ENCODE results near the gene LRRC17.
"Not testable (repeated sequence)": the region's sequence is repeated elsewhere in the genome, so short reads cannot be mapped to it uniquely, and the experiment has no call there.

Gene LRRC17

DNA sequence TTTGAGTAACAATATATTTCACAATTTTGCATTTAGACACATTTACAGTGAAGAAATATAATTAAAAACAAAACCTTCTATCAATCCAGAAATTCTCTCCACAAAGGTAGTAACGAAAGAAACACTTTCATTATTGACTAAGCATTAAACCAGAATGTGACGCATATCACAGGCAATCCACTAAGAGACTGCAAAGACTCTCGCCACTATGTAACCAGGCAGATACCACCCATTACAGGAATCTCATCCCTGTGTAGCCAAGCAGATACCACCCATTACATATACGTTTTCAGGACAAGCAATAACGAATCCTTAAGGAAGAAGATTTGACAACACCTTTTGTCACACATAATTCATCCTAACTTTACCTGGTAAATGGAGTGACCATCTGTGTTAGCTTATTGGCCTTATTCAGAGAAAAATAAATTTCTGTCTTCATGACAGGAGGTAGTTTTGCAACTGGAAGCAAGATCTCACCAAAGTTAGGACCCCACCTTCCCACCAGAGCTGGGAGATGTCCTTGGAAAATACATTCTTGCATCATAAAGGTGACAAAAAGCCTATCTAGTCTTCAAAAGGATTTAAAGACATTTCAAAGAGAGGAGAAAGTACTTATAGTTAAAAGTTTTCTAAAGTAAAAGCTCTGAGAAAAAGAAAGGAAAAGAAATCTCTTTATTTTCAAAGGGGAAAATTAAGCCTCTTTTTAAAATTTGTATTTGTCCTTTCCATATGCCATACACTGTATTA, 30.8 kb downstream of the LRRC17 start:
- DNase-seq, result no peak

DNA sequence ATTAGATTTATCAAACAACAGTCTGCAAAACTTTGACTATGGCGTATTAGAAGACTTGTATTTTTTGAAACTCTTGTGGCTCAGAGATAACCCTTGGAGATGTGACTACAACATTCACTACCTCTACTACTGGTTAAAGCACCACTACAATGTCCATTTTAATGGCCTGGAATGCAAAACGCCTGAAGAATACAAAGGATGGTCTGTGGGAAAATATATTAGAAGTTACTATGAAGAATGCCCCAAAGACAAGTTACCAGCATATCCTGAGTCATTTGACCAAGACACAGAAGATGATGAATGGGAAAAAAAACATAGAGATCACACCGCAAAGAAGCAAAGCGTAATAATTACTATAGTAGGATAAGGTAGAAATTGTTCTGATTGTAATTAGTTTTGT, 31.4 kb downstream of the LRRC17 start:
- no peak for DNase-seq

DNA sequence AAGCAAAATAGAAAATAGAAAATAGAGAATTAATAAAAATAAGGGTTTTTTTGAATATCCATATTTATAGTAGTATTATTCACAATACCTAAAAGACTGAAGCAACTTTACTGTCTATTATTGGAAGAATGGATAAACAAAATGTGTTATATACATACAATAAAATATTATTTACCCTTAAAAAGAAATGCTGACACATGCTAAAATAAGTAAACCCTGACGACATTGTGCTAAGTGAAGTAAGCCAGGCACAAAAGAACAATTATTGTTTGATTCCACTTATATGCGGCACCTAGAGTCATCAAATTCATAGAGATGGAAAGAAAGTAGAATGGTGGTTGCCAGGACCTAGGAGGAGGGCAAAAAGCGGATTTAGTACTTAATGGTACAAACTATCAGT, 39.0 kb downstream of the LRRC17 start:
- DNase-seq, result no peak

DNA sequence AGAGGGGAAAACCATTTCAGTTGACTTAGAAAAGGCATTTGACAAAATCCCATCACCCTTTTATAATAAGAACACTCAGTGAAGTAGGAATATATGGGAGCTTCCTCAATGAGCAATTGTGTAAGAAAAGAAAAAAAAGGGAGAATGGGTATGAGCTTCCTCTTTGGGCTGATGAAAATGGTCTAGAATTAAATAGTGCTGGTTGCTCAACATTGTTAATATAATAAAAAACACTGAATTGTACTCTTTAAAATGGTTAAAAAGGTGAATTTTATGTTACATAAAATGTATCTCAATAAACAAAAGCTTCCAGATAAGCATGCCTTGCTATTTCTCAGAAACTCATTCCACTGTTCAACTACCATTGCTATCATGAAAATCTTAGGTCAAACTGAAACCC, 40.6 kb downstream of the LRRC17 start:
- DNase-seq, result no peak

DNA sequence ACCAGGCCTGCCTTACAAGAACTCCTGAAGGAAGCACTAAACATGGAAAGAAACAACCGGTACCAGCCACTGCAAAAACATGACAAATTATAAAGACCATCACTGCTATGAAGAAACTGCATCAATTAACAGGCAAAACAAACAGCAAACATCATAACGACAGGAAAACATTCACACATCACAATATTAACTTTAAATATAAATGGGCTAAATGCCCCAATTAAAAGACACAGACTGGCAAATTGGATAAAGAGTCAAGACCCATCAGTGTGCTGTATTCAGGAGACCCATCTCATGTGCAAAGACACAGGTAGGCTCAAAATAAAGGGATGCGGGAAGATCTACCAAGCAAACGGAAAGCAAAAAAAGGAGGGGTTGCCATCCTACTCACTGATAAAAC, 41.6 kb downstream of the LRRC17 start:
- not testable (repeated sequence) for DNase-seq

DNA sequence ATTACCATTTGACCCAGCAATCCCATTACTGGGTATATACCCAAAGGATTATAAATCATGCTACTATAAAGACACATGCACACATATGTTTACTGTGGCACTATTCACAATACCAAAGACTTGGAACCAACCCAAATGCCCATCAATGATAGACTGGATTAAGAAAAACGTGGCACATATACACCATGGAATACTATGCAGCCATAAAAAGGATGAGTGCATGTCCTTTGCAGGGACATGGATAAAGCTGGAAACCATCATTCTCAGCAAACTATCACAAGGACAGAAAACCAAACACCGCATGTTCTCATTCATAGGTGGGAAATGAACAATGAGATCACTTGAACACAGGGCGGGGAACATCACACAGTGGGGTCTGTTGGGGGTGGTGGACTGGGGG, 45.2 kb downstream of the LRRC17 start:
- not testable (repeated sequence) for DNase-seq

DNA sequence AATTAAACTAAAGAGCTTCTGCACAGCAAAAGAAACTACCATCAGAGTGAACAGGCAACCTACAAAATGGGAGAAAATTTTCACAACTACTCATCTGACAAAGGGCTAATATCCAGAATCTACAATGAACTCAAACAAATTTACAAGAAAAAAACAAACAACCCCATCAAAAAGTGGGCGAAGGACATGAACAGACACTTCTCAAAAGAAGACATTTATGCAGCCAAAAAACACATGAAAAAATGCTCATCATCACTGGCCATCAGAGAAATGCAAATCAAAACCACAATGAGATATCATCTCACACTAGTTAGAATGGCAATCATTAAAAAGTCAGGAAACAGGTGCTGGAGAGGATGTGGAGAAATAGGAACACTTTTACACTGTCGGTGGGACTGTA, 49.2 kb downstream of the LRRC17 start:
- not testable (repeated sequence) for DNase-seq

DNA sequence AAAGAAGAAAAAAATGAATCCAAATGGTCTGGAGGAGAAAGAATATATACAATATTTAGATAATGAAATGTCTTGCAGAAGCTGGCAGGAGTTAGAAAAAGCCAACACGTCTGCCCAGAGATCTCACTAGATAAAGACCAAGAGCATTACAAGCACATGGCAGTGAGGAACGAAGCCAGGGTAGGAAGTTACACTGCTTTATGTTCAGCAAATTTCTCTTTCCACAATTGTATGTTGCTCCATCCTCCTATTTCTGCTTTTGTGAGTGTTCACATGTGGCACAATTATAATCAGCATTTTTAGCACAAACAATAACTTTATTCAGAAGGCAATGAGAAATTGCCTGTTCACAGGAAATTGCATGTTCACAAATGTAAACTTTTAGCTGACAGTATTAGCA, 53.7 kb downstream of the LRRC17 start:
- no peak for DNase-seq

DNA sequence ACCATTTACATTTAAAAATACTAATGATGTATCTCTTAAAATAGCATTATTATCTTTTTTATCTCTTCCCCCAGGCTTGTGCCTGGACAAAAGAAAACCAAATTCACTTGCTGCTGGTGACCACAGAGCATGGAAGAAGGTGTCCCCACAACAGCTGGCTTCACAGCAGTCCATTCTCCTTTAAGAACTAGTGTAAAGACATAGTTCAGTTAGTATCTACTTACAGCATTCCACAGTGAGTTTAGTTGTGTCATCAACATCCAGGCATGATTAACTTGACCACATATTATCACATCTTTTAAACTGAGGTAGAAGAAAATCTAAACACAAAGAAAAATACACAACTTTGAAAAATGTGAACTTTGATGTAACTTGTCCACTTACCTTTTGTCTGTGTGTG, 55.0 kb downstream of the LRRC17 start:
- DNase-seq, result no peak

DNA sequence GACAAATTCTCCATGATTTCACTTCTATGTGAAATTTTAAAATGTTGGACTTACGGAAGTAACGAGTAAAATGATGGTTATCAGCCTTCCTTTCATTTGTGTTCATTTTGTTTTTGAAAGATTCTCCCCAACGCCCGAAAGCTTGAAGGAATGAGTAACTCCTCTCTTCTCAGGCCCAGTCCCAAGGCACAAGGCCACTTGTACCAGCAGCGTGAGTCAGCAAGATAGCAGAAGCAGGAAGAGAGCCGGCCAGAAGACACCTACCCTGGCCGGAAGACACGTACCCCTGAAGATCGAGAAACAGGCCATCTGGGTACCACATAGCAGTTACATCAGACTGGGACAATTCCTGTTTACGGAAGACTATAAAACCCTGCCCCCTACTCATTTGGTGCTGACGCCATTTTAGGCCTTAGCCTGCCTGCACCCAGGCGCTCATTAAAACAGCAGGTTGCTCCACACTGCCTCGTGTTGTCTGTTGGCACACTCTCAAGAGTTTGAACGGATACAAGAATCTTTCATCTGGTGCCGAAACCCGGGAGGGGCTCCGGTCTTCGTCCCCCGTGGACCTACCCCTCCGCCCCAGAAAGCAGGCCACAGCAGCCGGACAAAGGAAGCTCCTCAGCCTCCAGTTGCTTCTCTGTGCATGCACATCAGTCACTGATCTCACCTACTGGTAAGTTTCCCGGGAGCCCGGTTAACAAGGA, 60.4 kb downstream of the LRRC17 start:
- DNase-seq, result no peak

DNA sequence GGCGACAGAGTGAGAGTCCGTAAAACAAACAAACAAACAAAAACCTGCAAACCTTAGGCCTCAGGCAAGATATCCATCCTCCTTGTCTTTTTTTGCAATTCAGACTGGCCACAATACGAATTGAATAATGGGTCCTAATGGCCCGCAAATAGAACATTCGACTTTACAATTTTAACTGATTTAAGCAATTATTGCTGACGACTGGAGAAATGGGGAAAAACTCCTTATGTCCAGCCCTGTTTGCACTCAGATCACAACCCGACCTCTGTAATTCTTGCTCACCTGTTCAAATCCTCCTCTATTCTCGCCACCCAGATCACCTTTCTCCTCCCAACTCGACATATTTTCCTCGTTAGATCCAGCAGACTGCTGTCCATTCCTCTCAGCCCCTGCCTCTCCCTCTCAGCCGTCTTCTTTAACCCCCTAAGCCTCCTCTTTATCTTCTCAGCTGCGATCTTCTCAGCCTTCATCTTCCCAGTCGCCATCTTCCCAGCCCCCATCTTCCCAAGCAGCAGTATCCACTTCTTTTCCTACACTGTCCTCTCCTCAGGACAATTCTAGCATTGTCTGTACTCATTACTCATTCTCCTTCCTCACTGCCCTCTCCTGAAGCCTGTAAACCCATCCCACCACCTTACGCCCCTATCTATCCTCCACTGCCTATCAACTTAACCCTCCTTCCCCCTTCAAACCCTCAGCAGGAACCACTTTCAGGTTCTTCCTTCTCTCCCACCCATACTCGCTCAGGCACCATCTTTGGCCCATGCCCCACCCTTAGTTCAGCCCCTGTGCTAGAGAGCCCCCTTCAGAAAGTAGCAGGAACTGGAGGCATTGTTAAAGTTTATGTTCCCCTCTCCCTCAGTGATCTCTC, 61.8 kb downstream of the LRRC17 start:
- DNase-seq, result no peak

DNA sequence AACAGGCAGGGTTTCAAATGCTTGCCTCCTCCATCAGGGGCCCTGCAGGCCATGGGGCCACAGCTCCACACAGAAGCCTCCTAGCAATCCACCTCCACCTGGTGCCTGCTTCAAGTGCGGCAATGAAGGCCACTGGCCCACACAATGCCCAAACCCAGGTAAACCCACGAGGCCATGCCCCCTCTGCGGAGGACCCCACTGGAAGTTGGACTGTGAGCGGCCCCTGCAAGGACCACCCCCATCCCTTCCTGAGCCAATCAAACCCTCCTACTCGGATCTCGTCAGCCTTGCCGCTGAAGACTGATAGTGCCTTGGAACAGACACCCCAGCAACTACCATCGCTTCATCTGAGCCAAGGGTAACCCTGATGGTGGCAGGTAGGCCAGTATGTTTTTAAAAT, 63.1 kb downstream of the LRRC17 start:
- no peak for DNase-seq

DNA sequence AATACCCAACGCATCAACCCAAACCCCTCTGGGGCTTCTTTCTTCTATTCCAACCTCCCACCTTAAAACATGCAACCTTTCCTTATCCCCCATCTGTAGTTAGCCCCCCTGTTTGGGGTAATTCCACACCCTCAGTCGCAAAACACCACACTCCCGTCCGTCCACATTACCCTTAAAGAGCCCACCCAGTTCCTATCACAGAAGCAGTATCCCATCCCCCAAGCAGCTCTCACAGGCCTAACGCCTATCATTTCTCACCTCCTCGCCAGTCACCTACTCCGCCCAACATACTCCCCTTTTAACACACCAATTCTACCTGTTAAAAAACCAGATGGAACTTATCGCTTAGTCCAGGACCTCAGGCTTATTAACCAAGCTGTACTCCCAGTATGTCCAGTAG, 63.7 kb downstream of the LRRC17 start:
- DNase-seq, result no peak

DNA sequence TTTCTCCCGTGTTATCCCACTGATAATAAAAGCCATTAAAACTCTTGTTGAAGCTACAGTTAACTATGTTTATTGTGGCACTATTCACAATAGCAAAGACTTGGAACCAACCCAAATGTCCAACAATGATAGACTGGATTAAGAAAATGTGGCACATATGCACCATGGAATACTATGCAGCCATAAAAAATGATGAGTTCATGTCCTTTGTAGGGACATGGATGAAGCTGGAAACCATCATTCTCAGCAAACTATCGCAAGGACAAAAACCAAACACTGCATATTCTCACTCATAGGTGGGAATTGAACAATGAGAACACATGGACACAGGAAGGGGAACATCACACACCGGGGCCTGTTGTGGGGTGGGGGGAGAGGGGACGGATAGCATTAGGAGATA, 64.8 kb downstream of the LRRC17 start:
- not testable (repeated sequence) for DNase-seq

DNA sequence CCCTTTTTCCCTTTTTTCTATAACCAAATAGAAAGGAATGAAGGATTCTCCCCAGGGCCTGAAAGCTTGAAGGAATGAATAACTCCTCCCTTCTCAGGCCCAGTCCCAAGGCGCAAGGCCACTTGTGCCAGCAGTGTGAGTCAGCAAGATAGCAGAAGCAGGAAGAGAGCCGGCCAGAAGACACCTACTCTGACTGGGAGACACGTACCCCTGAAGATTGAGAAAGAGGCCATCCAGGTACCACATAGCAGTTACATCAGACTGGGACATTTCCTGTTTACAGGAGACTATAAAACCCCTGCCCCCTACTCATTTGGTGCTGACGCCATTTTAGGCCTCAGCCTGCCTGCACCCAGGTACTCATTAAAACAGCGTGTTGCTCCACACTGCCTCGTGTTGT, 65.5 kb downstream of the LRRC17 start:
- no peak for DNase-seq

DNA sequence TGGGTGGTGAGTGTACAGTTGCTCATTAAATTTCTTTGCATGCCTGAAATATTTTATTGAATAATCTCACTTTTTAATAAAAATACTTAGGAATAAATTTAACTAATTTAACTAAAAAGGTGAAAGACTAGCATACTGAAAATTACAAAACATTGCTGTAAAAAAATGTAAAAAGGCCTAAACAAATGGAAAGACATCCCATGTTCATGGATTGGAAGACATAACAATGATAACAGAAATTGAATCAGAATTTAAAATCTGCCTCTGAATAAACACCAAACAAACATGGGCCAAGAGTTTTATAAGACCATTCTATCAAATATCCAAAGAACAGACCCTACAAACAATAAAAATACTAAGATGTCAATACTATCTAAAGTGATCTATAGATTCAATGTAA, 66.9 kb downstream of the LRRC17 start:
- DNase-seq, result no peak

DNA sequence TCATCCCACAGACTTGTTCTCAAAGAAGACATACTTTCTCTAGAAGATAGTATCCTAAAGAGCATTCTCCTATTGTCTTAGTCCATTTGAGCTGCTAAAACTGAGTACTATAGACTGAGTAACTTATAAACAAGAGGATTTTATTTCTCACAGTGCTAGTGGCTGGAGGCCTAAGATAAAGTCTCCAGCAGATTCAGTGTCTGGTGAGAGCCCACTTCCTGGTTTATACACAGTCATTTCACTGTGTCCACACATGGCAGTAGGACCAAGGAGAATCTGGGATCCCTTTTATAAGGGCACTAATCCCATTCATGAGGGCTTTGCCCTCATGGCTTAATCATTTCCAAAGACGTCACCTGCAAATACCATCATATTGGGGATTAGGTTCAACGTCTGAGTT, 68.7 kb downstream of the LRRC17 start:
- DNase-seq, result no peak

DNA sequence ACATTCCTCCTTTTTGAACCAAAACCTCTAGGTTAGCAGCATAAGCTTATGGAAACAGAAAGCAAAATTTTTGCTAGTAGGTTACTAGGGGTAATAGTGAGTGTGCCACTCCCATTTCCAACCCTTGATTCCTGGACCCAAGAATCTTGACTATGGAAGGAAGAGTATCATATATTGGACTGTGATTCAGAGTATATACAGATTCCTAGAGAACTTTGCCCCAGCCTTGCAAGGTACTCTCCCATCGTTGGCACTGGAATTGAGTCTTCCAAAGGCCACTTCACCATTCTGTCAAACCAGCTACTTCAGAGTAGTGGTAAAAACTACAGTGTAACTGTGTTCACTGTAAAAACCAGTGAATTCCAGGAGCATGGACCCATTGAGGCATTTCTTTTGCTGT, 69.4 kb downstream of the LRRC17 start:
- DNase-seq, result no peak

DNA sequence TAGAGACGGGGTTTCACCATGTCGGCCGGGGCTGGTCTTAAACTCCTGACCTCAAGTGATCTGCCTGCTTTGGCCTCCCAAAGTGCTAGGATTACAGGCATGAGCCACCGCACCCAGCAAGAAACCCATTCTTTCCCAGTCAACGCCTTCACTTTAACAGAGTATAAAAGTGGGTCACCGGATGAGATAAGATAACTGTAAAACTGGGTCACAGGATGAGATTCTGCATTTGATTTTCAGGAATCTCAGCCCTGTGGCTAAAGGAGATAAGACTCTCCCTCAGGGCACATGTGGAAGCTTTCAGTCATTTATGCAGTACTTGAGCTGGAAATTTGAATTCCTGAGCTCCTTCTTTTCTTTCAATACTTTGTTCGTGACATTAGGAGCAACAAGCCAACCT, 70.8 kb downstream of the LRRC17 start:
- no peak for DNase-seq

DNA sequence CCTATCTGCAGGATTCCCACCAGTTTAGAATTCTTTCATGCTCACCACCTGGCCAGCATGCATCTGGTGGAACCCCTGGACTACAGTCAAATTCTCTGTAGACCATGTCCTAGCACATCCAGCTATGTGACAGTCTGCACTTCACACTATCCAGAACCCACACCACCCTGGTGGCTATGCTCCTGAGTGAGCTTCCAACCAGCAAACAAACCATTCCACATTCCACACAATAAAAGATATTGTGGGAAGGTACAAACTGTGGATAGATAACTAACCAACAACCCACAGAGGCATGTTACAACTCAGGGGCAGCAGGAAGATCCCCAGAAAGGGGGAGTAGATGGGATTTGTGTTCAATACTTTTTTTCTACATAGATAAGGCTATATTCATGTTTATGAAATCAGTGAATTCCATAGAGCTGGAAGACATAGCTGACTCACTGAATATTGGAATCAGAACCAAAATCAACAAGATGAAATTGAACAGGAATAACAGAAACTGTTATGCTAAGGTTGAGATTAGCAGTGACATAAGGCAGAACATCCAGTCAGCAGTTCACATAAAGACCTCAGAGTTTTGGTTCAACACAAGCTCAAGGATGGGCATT, 72.5 kb downstream of the LRRC17 start:
- no peak for DNase-seq

DNA sequence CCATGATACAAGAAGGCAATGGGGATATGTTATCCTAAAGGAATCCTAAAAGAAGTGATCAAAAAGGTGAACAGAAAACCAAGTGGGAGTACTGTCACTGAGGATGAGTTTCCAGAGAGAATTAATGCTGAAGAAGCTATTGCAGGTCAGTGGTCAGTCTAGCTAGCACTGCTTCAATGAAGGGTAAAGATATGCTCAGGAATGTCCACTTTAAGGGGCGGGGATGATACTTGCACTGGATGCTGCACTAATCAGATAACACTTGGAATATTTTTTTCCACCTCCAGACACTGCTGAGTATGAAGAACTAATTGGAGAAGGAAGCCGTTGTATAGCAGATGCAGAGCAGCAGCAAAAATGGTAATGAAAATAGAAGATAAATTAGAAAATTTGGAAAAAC, 75.3 kb downstream of the LRRC17 start:
- DNase-seq, result no peak

DNA sequence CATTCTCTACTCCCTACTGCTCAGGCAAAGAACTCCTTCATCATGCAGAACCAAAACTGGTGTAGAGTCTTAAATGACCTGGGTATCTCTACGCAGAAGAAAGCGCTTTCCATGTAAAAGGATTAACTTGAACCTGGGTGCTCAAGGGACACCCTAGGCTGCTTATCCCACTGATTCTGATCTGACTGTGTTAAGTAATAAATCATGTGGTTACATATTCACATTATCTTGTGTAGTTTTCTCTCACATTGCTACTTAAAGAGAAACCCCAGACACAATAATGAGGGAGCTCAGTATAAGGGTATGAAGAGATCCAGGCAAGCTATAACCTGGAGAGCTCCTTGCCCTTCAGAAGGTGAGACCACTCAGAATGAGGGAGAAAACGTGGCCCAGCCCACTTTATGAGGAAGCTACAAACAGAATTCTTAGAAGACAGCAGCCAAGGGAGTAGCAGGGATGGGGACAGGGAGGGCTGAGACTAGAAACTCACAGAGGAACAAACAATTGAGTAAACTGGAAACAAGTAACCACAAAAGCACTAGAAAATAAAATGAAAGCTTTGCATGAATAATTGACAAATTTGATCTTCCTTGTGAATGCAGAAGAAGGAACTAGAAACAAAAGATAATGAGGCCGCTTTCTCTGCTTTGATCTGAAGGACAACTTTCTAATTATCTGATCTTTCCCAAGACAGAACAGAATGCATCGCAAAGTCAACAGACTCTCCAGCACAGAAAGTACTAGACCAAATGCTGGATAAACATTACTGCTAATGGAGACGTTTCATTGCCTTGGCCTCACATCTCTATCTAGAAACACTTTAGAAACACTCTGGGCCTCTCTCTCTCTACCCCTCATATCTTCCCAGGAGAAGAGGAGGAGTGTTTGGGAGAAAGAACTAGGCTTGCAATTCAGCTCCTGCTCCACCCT, 76.1 kb downstream of the LRRC17 start:
- DNase-seq, result no peak

All from activated CD4-positive, alpha-beta T cell treated with anti-CD3 and anti-CD28 coated beads, Interleukin-2, amount 50 U/mL, for 1 hour (primary cell).